ENCODE results near the gene PRPF19.

PRPF19 gene

GRCh38 chr11:60872961-60873524 is 33.3 kb downstream of the PRPF19 start:
- DNase-seq (ENCODE audit: low read depth), result peak; percentile 97

- DNase-seq (ENCODE audit: low read depth), result peak; percentile 87
Observed at GRCh38 chr11:60872124-60872960, 34.0 kb downstream of the PRPF19 start.

GRCh38 chr11:60871378-60872061 is 34.9 kb downstream of the PRPF19 start:
- peak; percentile 66 for DNase-seq (ENCODE audit: low read depth)

- no peak for DNase-seq (ENCODE audit: low read depth)
Observed at GRCh38 chr11:60870733-60871377, 35.5 kb downstream of the PRPF19 start.

- DNase-seq (ENCODE audit: low read depth), result no peak
Observed at GRCh38 chr11:60870276-60870675, 36.1 kb downstream of the PRPF19 start.

- no peak for DNase-seq (ENCODE audit: low read depth)
Observed at GRCh38 chr11:60869451-60869825, 36.9 kb downstream of the PRPF19 start.

- no peak for DNase-seq (ENCODE audit: low read depth)
Observed at GRCh38 chr11:60868682-60869450, 37.5 kb downstream of the PRPF19 start.

GRCh38 chr11:60867871-60868681 is 38.3 kb downstream of the PRPF19 start:
- DNase-seq (ENCODE audit: low read depth), result no peak

GRCh38 chr11:60866911-60867870 is 39.2 kb downstream of the PRPF19 start, which contains the start of gene ZP1:
Gene ZP1, plus strand, starts transcription at chr11:60867542. Its CDS starts 20 bp downstream, at chr11:60867562.
- DNase-seq (ENCODE audit: low read depth), result no peak

GRCh38 chr11:60864856-60865513 is 41.4 kb downstream of the PRPF19 start:
- DNase-seq (ENCODE audit: low read depth), result no peak

- no peak for DNase-seq (ENCODE audit: low read depth)
Observed at GRCh38 chr11:60863550-60864521, 42.5 kb downstream of the PRPF19 start.

- no peak for DNase-seq (ENCODE audit: low read depth)
Observed at GRCh38 chr11:60862171-60862570, 44.2 kb downstream of the PRPF19 start.

- no peak for DNase-seq (ENCODE audit: low read depth)
Observed at GRCh38 chr11:60860943-60861342, 45.4 kb downstream of the PRPF19 start.

- DNase-seq (ENCODE audit: low read depth), result no peak
Observed at GRCh38 chr11:60859616-60860250, 46.7 kb downstream of the PRPF19 start.

- no peak for DNase-seq (ENCODE audit: low read depth)
Observed at GRCh38 chr11:60858731-60859464, 47.5 kb downstream of the PRPF19 start.

- no peak for DNase-seq (ENCODE audit: low read depth)
Observed at GRCh38 chr11:60858236-60858635, 48.1 kb downstream of the PRPF19 start.
